Natural killer cell treated with Interleukin-12 subunit alpha and Interleukin-12 subunit beta and Interleukin-15 and Interleukin-18, amount 100 ng/mL, for 72 hours (primary cell): ENCODE results near the gene CHM. TPM values are rescaled to one million over a fixed set of nuclear protein-coding genes. Genes with fewer than 3 reads are reported as not detected.

ENCODE experiments used
- ATAC-seq, 2 donors: fragments of 150-1000 bp; cut with Tn5 transposase in 1 of 2; sonication (Bioruptor Pico), chemical (Tn5 transposase) in 1 of 2; 2 replicates each; pipeline ENCODE4 v1.10.0; 2021
- DNase-seq: peaks from one replicate; pipeline ENCODE4 v3.0.0; 2022; ENCODE audit warnings: low spot score
- H3K27ac Mint-ChIP-seq, 2 donors: 1 replicate in 1 of 2; 2 replicates in 1 of 2; pipeline ENCODE4 v1.8.0; 2022; ENCODE audit warnings: mixed read lengths in 2 of 2, mild to moderate bottlenecking in 1 of 2, moderate library complexity in 1 of 2
- H3K27me3 Mint-ChIP-seq, 2 donors: 1 replicate in 1 of 2; 2 replicates in 1 of 2; pipeline ENCODE4 v1.8.0; 2022; ENCODE audit warnings: mixed read lengths in 2 of 2
- H3K36me3 Mint-ChIP-seq: one replicate; pipeline ENCODE4 v1.8.0; 2022; ENCODE audit warnings: mixed read lengths
- H3K4me1 Mint-ChIP-seq, 2 donors: 1 replicate in 1 of 2; 2 replicates in 1 of 2; pipeline ENCODE4 v1.8.0; 2022; ENCODE audit warnings: low read depth in 2 of 2, mixed read lengths in 2 of 2, mild to moderate bottlenecking in 1 of 2
- H3K4me3 Mint-ChIP-seq: one replicate; pipeline ENCODE4 v1.8.0; 2022; ENCODE audit warnings: mixed read lengths
- H3K9me3 Mint-ChIP-seq: 2 replicates; pipeline ENCODE4 v1.8.0; 2022; ENCODE audit warnings: mixed read lengths
- total RNA-seq, 2 donors: library from RNA; stranded (reverse); gene quantifications; one replicate each; pipeline ENCODE4 v1.2.3, GENCODE V29; 2022

Gene CHM
- total RNA-seq, 2 donors from 2014 or later: 12.7 to 26.0 TPM

DNA sequence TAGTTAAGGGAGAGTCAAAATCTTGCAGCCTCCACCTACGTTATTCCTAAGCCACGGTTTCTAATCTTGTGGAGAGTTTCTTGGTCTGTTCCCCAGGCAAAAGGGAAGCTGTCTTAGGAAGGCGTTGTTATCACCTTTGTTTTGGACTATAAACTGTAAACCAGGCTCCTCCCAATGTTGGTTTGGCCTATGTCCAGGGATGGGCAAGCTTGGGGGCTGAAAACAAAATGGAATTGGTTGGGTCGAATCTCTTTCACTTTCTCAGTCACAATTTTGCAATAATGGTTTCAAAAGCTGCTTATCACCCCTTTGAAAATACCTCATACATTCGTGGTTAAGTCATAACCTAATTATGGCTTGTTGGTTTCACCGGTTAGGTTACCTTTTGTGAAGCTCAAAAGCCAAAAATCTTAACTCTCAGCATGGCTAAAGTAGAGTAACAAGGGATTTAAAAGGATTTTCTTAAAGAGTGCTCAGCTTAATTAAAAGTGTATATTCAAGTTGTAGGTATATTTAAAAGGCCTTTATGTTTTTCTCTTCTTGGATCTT, 232.1 kb downstream of the CHM start:
- Mint-ChIP-seq H3K4me3 (no peak overlapping the region), H3K4me1 (no peaks in the 10 kb centered on the region), H3K27me3 (no peaks in the 10 kb centered on the region), H3K36me3 (peaks cover 16% of the 10 kb centered on the region), H3K27ac (no peak overlapping the region), H3K9me3 (peaks cover 15% of the 10 kb centered on the region)
- no peak for ATAC-seq
- no peak for DNase-seq

Other genes starting within 250 kb of the CHM start
- not detected for gene DACH2, start 100.9 kb upstream of the CHM start, total RNA-seq